Thyroid gland (tissue), 4 donors: Measurements from ENCODE around the gene TFCP2L1. TPM values are rescaled to one million over a fixed set of nuclear protein-coding genes. Genes with fewer than 3 reads are reported as not detected.

Experiments used
- DNase-seq, 2 donors: peaks; one replicate each; pipeline ENCODE4 v3.0.0-alpha.2; 2019
- H3K27ac ChIP-seq, 3 donors: fragments of 200-600 bp; sonication (generic); 1 replicate in 2 of 3; 2 replicates in 1 of 3; pipeline ENCODE4 v1.5.1; 2016 to 2019; ENCODE audit warnings: mild to moderate bottlenecking in 1 of 3, moderate library complexity in 1 of 3
- H3K27me3 ChIP-seq: fragments of 200-600 bp; sonication (generic); one replicate; pipeline ENCODE4 v1.5.1; 2019
- H3K36me3 ChIP-seq, 2 donors: fragments of 200-600 bp; sonication (generic); one replicate each; pipeline ENCODE4 v1.5.1; 2016 to 2019
- H3K4me1 ChIP-seq, 2 donors: fragments of 200-600 bp; sonication (generic); one replicate each; pipeline ENCODE4 v1.5.1; 2017 to 2019
- H3K4me3 ChIP-seq, 3 donors: fragments of 200-600 bp; sonication (generic); replicated peaks in 1 of 3; 1 replicate in 2 of 3; 2 replicates in 1 of 3; pipeline ENCODE4 v1.5.1; 2016; ENCODE audit warnings: mild to moderate bottlenecking in 1 of 3
- H3K9me3 ChIP-seq: fragments of 200-600 bp; sonication (generic); one replicate; pipeline ENCODE4 v1.5.1; 2017
- POLR2A ChIP-seq, 2 donors: fragments of 450-650 bp; IDR thresholded peaks; one replicate each; pipeline ENCODE4 v1.6.1; 2017; ENCODE audit warnings: antibody characterized with exemption in 2 of 2, mild to moderate bottlenecking in 2 of 2, moderate library complexity in 1 of 2
- WGBS, 2 donors: methylation state at CpG; one replicate each; pipeline ENCODE4 v1.1.5; 2017; 5-methylcytosine and 5-hydroxymethylcytosine counted together
- intact Hi-C: fragments of 100-400 bp; cut with DNase I; formaldehyde crosslinking; loops from one replicate; pipeline ENCODE4 v1.15.1; 2023
- total RNA-seq, 4 donors: library from RNA; depleted of rRNA; stranded (reverse); fragments of >200 nt; gene quantifications; one replicate each; pipeline ENCODE4 v1.2.3, GENCODE V29; 2016
- TF ChIP-seq, protein P1 (sequence below), 6 experiments: fragments of 200-600 bp in 3 of 6; fragments of 450-650 bp in 3 of 6; sonication (generic) in 3 of 6; IDR thresholded peaks; one replicate each; pipeline ENCODE4 v1.5.1; 2016 to 2019; ENCODE audit warnings: antibody characterized with exemption in 6 of 6, mild to moderate bottlenecking in 2 of 6, inconsistent platforms in 1 of 6, moderate library complexity in 1 of 6

The TFCP2L1 gene
- total RNA-seq, 4 donors from 2014 or later, result 97.4 to 188 (median 146) TPM

DNA sequence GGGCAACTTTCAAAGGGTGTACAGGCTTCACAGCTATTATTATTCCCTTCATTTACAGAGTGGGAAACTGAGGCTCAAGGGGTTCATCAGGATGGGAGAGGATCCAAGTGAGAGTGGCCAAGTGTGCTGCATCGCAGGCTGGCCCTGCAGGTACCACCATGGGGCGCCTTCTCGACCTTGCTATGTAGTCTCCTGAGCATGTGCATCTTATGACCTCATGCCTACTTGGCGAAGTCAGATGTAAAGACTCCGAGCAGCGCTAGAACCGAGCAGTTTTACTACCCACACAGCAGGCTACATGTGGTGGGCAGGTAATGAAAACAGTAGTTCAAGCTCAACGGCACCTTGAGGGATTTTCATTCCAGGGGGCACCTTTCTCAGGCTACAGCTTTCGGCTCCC lies 42.0 kb downstream of the TFCP2L1 start:
- TF ChIP-seq POLR2A (IDR thresholded peaks at IDR 0.05), result no peak
- TF ChIP-seq, protein P1, sequence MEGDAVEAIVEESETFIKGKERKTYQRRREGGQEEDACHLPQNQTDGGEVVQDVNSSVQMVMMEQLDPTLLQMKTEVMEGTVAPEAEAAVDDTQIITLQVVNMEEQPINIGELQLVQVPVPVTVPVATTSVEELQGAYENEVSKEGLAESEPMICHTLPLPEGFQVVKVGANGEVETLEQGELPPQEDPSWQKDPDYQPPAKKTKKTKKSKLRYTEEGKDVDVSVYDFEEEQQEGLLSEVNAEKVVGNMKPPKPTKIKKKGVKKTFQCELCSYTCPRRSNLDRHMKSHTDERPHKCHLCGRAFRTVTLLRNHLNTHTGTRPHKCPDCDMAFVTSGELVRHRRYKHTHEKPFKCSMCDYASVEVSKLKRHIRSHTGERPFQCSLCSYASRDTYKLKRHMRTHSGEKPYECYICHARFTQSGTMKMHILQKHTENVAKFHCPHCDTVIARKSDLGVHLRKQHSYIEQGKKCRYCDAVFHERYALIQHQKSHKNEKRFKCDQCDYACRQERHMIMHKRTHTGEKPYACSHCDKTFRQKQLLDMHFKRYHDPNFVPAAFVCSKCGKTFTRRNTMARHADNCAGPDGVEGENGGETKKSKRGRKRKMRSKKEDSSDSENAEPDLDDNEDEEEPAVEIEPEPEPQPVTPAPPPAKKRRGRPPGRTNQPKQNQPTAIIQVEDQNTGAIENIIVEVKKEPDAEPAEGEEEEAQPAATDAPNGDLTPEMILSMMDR (IDR thresholded peaks at IDR 0.05), result no peak
- Histone ChIP-seq H3K27ac (peak overlapping the region; percentile 63 to 81 (median 68)), H3K9me3 (no peaks in the 10 kb centered on the region), H3K4me3 (no peak overlapping the region), H3K27me3 (no peaks in the 10 kb centered on the region), H3K4me1 (peaks cover 20 to 24% of the 10 kb centered on the region in 2 donors), H3K36me3 (peaks cover 56 to 71% of the 10 kb centered on the region in 2 donors)
- intact Hi-C loops, result no loop called here
- no peak for DNase-seq
- WGBS, 2 donors, result 82 to 85% methylated on average over 9 of the region's 9 CpGs

DNA sequence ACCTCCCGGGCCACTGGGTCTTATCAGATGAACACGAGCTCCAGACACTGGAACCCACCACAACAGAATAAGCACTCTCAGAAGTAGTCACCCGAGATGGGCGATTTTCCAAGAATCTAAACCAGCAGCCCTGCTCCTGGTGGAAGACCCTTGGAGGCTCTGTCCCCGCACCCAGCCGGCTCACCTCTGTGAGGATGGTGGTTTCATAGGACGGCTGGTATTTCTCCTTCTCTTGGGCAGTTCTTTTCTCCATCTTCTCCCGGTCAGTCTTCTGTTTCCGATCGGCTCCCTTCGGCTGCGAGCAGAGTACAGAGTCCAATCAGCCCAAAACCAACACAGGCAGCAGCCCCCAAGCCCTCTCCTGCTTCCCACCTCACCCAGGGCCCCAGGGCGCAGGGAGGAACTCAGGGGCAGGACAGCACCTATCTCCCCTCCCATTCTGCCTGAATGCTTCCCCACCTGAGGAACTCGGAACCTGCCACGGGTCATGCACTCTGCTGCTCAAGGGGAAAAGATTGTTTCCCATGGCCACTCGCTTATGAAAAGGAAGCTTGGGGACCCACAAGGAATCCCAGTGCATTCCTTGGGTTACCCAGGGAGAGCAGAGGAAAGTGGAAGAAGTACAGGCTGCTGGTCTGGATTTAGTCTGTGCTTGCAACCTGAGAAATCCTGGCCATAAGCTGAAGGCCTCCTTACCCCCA lies 42.7 kb downstream of the TFCP2L1 start:
- Histone ChIP-seq H3K27ac (peak overlapping the region; percentile 63 to 81 (median 68)), H3K36me3 (peaks cover 63 to 78% of the 10 kb centered on the region in 2 donors), H3K4me1 (peaks cover 20 to 30% of the 10 kb centered on the region in 2 donors), H3K4me3 (no peak overlapping the region), H3K27me3 (no peaks in the 10 kb centered on the region), H3K9me3 (no peaks in the 10 kb centered on the region)
- WGBS, 2 donors, result 47 to 49% methylated on average over 15 to 16 of the region's 16 CpGs
- TF ChIP-seq POLR2A (IDR thresholded peaks at IDR 0.05), result no peak
- TF ChIP-seq, protein P1 (IDR thresholded peaks at IDR 0.05), result no peak
- peak; percentile 72 for DNase-seq
- intact Hi-C loops, result no loop called here

DNA sequence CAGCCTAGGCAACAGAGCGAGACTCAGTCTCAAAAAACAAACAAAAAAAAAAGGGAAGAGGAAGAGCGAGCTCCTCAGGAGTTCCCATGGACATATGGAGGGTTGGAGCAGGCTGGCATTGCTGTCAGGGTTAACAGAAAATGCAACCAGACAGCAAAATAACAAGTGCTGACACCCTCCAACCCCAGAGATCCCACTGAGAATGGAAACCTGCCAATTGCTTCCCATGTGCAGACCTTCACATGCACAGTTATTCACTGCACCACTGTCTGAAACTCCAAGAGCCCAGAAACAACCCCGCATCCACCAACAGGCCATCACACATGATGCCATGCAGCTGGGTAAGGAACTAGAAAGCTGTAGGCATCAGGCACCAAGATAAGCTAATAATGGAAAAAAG lies 43.5 kb downstream of the TFCP2L1 start:
- TF ChIP-seq, protein P1 (IDR thresholded peaks at IDR 0.05), result no peak
- no peak for TF ChIP-seq POLR2A (IDR thresholded peaks at IDR 0.05)
- Histone ChIP-seq H3K27me3 (no peaks in the 10 kb centered on the region), H3K27ac (peak overlapping the region in 1 of 3 donors; percentile 63), H3K4me3 (no peak overlapping the region), H3K9me3 (no peaks in the 10 kb centered on the region), H3K4me1 (peaks cover 20 to 30% of the 10 kb centered on the region in 2 donors), H3K36me3 (peaks cover 63 to 79% of the 10 kb centered on the region in 2 donors)
- WGBS, 2 donors, result 79 to 89% methylated on average over 3 of the region's 3 CpGs
- intact Hi-C loops, result no loop called here
- DNase-seq, result no peak

DNA sequence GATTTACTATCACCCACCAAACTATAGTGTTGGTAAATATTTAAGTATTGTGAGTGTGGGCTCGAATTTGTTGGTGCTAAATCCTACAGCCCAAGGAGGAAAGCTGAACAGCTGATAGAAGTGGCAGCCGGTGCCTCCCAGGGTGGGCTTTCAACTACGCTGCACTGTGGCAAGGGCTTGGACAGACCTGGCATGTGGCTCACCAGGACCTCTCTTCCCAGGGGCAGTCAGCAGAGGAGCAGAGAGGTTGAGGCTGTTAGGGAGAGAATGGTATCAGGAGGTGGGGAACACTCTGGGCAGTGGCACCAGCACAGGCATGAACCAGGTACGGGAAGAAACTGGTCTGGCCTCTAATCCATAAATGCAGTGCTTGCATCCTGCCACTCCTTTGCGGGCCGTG lies 44.6 kb downstream of the TFCP2L1 start:
- H3K4me1 ChIP-seq, result peaks cover 20 to 30% of the 10 kb centered on the region in 2 donors
- TF ChIP-seq, protein P1 (IDR thresholded peaks at IDR 0.05), result no peak
- TF ChIP-seq POLR2A (IDR thresholded peaks at IDR 0.05), result no peak
- WGBS, 2 donors, result 78 to 88% methylated on average over 6 of the region's 6 CpGs
- H3K9me3 ChIP-seq, result no peaks in the 10 kb centered on the region
- DNase-seq, result no peak
- intact Hi-C loops, result no loop called here
- no peak overlapping the region for H3K27ac ChIP-seq
- H3K36me3 ChIP-seq, result peaks cover 63 to 78% of the 10 kb centered on the region in 2 donors
- H3K4me3 ChIP-seq, result no peak overlapping the region
- no peaks in the 10 kb centered on the region for H3K27me3 ChIP-seq

DNA sequence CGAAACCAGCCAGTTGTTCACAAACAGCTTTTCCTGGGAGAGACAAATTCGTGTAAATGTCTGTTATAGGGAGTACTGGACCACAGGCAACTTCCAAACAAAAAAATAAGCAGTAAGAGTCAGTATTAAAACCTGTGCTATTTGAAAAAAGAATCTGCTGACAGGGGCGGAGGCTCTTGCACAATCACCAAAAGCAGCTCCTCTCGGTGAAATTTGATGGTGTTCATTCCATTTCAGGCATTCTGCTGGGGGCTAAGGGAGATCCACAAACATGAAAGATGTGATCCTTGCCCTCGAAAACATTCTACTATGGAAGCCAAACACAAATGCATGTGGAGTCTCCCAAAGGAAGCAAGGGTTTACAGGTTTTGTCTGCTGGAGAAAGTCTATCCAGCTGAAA lies 45.0 kb downstream of the TFCP2L1 start:
- intact Hi-C loops, result loop anchor here (10.0 kb wide), 1 partner anchor 45 kb away; the partner anchor contains the start of gene TFCP2L1
- 88 to 89% methylated on average over 5 of the region's 5 CpGs for WGBS, 2 donors
- DNase-seq, result no peak

More for the DNA sequence above, 45.0 kb downstream of the TFCP2L1 start:
- H3K9me3 ChIP-seq, result no peaks in the 10 kb centered on the region
- TF ChIP-seq POLR2A (IDR thresholded peaks at IDR 0.05), result no peak
- TF ChIP-seq, protein P1 (IDR thresholded peaks at IDR 0.05), result no peak
- no peak overlapping the region for H3K4me3 ChIP-seq
- H3K4me1 ChIP-seq, result peaks cover 20 to 30% of the 10 kb centered on the region in 2 donors
- H3K36me3 ChIP-seq, result peaks cover 63 to 76% of the 10 kb centered on the region in 2 donors
- H3K27ac ChIP-seq, result peak overlapping the region in 1 of 3 donors; percentile 4
- H3K27me3 ChIP-seq, result no peaks in the 10 kb centered on the region
